Measurements from ENCODE around the gene MAPK13.
"Not testable (repeated sequence)": the region's sequence is repeated elsewhere in the genome, so short reads cannot be mapped to it uniquely, and the experiment has no call there.

DNA sequence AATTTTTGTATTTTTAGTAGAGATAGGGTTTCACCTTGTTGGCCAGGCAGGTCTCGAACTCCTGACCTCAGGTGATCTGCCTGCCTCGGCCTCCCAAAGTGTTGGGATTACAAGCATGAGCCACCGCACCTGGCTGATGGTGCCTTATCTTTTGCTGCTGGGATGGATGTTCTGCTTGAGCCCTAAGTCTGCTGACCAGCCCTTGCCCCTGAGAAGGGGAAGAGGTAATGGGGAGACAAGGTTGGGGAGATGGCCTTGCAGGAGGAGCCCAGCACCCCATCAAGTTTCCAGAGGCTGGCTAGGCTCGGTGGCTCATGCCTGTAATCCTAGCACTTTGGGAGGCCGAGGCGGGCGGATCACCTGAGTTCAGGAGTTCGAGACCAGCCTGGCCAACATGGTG, 6.0 kb upstream of the MAPK13 start:
- TF ChIP-seq, protein P1, sequence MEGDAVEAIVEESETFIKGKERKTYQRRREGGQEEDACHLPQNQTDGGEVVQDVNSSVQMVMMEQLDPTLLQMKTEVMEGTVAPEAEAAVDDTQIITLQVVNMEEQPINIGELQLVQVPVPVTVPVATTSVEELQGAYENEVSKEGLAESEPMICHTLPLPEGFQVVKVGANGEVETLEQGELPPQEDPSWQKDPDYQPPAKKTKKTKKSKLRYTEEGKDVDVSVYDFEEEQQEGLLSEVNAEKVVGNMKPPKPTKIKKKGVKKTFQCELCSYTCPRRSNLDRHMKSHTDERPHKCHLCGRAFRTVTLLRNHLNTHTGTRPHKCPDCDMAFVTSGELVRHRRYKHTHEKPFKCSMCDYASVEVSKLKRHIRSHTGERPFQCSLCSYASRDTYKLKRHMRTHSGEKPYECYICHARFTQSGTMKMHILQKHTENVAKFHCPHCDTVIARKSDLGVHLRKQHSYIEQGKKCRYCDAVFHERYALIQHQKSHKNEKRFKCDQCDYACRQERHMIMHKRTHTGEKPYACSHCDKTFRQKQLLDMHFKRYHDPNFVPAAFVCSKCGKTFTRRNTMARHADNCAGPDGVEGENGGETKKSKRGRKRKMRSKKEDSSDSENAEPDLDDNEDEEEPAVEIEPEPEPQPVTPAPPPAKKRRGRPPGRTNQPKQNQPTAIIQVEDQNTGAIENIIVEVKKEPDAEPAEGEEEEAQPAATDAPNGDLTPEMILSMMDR (IDR thresholded peaks at IDR 0.05) = not testable (repeated sequence)
- TF ChIP-seq POLR2A (IDR thresholded peaks at IDR 0.05) = not testable (repeated sequence)

Data from uterus (tissue), 2 donors.